H1 (cell line): Measurements from ENCODE around the gene ACSF3. TPM values are rescaled to one million over a fixed set of nuclear protein-coding genes. Genes with fewer than 3 reads are reported as not detected.

Experiments
- CTCF ChIA-PET: fragments of 300-600 bp; sonication (Branson Sonifier 250); formaldehyde crosslinking; loops from one replicate; lab custom pipeline; 2021; ENCODE audit not compliant: partially characterized antibody; lab: Charles Lee
- POLR2A ChIA-PET: fragments of 300-600 bp; sonication (Branson Sonifier 250); formaldehyde crosslinking; loops from one replicate; lab custom pipeline; 2021; ENCODE audit warnings: inconsistent platforms; ENCODE audit not compliant: partially characterized antibody; lab: Charles Lee
- DNase-seq, 2 experiments: peaks; one replicate each; pipeline versions ENCODE4 v3.0.0 to v3.0.0-alpha.2; 2010 to 2022; ENCODE audit warnings: low spot score in 2 of 2, low read depth in 1 of 2, mixed read lengths in 1 of 2
- FAIRE-seq: peaks from 2 replicates; lab custom pipeline; 2011; peaks lifted over from hg19 to GRCh38; lab: Jason Lieb, UNC
- H2AFZ ChIP-seq: 2 replicates; pipeline ENCODE4 v1.8.1; 2012; ENCODE audit warnings: low read length, inconsistent platforms
- H2AK5ac ChIP-seq: 2 replicates; pipeline ENCODE4 v1.6.1; 2013; ENCODE audit warnings: low read depth, low read length
- H2BK120ac ChIP-seq: replicated peaks from 2 replicates; pipeline ENCODE3; 2013; ENCODE audit warnings: low read depth, low read length, inconsistent platforms
- H2BK12ac ChIP-seq: 2 replicates; pipeline ENCODE4 v1.6.1; 2013; ENCODE audit warnings: low read depth, low read length
- H2BK15ac ChIP-seq: 2 replicates; pipeline ENCODE4 v1.6.1; 2013; ENCODE audit warnings: low read length
- H2BK20ac ChIP-seq: 2 replicates; pipeline ENCODE4 v1.6.1; 2013; ENCODE audit warnings: low read length
- H2BK5ac ChIP-seq: 2 replicates; pipeline ENCODE4 v1.6.1; 2013; ENCODE audit warnings: low read depth, low read length
- H3K14ac ChIP-seq: 2 replicates; pipeline ENCODE4 v1.6.1; 2013; ENCODE audit warnings: inconsistent platforms; ENCODE audit not compliant: insufficient read length
- H3K18ac ChIP-seq: 2 replicates; pipeline ENCODE4 v1.6.1; 2013; ENCODE audit warnings: low read length; ENCODE audit errors: extremely low read depth
- H3K23ac ChIP-seq: 2 replicates; pipeline ENCODE4 v1.6.1; 2013; ENCODE audit warnings: inconsistent platforms; ENCODE audit not compliant: insufficient read length
- H3K23me2 ChIP-seq: 2 replicates; pipeline ENCODE4 v1.6.1; 2013; ENCODE audit warnings: low read depth, low read length
- H3K27ac ChIP-seq: 2 replicates; pipeline ENCODE4 v1.6.1; 2011; ENCODE audit warnings: low read depth, low read length, inconsistent platforms
- H3K27me3 ChIP-seq, 4 experiments: replicated peaks in 1 of 4; 1 replicate in 1 of 4; 2 replicates in 3 of 4; pipeline versions ENCODE4 v1.6.1 to v1.8.1; 2011 to 2013; ENCODE audit warnings: low read length in 3 of 4, mild to moderate bottlenecking in 3 of 4, inconsistent platforms in 2 of 4, mixed read lengths in 2 of 4, moderate library complexity in 1 of 4; ENCODE audit not compliant: control insufficient read depth in 3 of 4, insufficient read depth in 3 of 4; ENCODE audit errors: extremely low read depth in 1 of 4
- H3K36me3 ChIP-seq, 4 experiments: 2 replicates each; pipeline versions ENCODE4 v1.6.1 to v1.8.1; 2011 to 2013; ENCODE audit warnings: mild to moderate bottlenecking in 4 of 4, low read length in 3 of 4, moderate library complexity in 2 of 4, control low read depth in 1 of 4, inconsistent platforms in 1 of 4; ENCODE audit not compliant: insufficient read depth in 4 of 4, control insufficient read depth in 2 of 4
- H3K4ac ChIP-seq: replicated peaks from 2 replicates; pipeline ENCODE3; 2013; ENCODE audit warnings: low read length, low read depth, mixed read lengths, inconsistent platforms; ENCODE audit not compliant: insufficient read length
- H3K4me1 ChIP-seq, 4 experiments: replicated peaks in 1 of 4; 1 replicate in 1 of 4; 2 replicates in 3 of 4; pipeline versions ENCODE4 v1.6.1 to v1.8.1; 2011 to 2013; ENCODE audit warnings: low read length in 3 of 4, inconsistent platforms in 2 of 4, mixed read lengths in 1 of 4; ENCODE audit not compliant: insufficient read depth in 4 of 4, control insufficient read depth in 3 of 4
- H3K4me2 ChIP-seq, 2 experiments: 2 replicates each; pipeline versions ENCODE4 v1.6.1 to v1.8.1; 2011 to 2013; ENCODE audit warnings: low read depth in 2 of 2, low read length in 2 of 2, control low read depth in 1 of 2, inconsistent platforms in 1 of 2, mild to moderate bottlenecking in 1 of 2; ENCODE audit not compliant: insufficient read depth in 1 of 2
- H3K4me3 ChIP-seq, 4 experiments: fragments of 200-600, 300-600 bp in 1 of 4; sonication (generic), shearing (Covaris generic), sonication (Bioruptor Twin) in 1 of 4; 2 replicates each; pipeline versions ENCODE4 v1.5.1 to v1.8.1; 2011 to 2016; ENCODE audit warnings: low read length in 4 of 4, low read depth in 3 of 4, control low read depth in 2 of 4, inconsistent platforms in 2 of 4, mild to moderate bottlenecking in 2 of 4, mixed read lengths in 1 of 4, moderate library complexity in 1 of 4; ENCODE audit not compliant: insufficient read depth in 2 of 4; ENCODE audit errors: extremely low read depth in 1 of 4
- H3K56ac ChIP-seq: replicated peaks from 2 replicates; pipeline ENCODE3; 2013; ENCODE audit warnings: low read depth, mild to moderate bottlenecking, mixed read lengths, low read length, inconsistent platforms; ENCODE audit not compliant: insufficient read length
- H3K79me1 ChIP-seq: 2 replicates; pipeline ENCODE4 v1.6.1; 2013; ENCODE audit warnings: low read depth, low read length, control low read depth
- H3K79me2 ChIP-seq, 2 experiments: 2 replicates each; pipeline versions ENCODE4 v1.6.1 to v1.8.1; 2012 to 2013; ENCODE audit warnings: low read length in 2 of 2, mild to moderate bottlenecking in 2 of 2, inconsistent platforms in 1 of 2; ENCODE audit not compliant: insufficient read depth in 2 of 2, control insufficient read depth in 1 of 2
- H3K9ac ChIP-seq, 4 experiments: replicated peaks in 1 of 4; 1 replicate in 1 of 4; 2 replicates in 3 of 4; pipeline versions ENCODE4 v1.6.1 to v1.8.1; 2011 to 2013; ENCODE audit warnings: low read depth in 3 of 4, low read length in 3 of 4, control low read depth in 2 of 4, mild to moderate bottlenecking in 2 of 4, moderate library complexity in 2 of 4, inconsistent platforms in 1 of 4; ENCODE audit errors: extremely low read depth in 1 of 4
- H3K9me3 ChIP-seq, 2 experiments: 2 replicates each; pipeline versions ENCODE4 v1.6.1 to v1.8.1; 2012 to 2013; ENCODE audit warnings: mild to moderate bottlenecking in 2 of 2, moderate library complexity in 2 of 2, control low read depth in 1 of 2, inconsistent platforms in 1 of 2, low read depth in 1 of 2, low read length in 1 of 2, mixed read lengths in 1 of 2; ENCODE audit not compliant: insufficient read depth in 2 of 2
- H4K20me1 ChIP-seq, 2 experiments: replicated peaks in 1 of 2; 2 replicates each; pipeline versions ENCODE3 to v1.8.1; 2011 to 2013; ENCODE audit warnings: inconsistent platforms in 2 of 2, low read length in 2 of 2, mild to moderate bottlenecking in 1 of 2; ENCODE audit not compliant: insufficient read depth in 2 of 2, control insufficient read depth in 1 of 2
- H4K5ac ChIP-seq: 2 replicates; pipeline ENCODE4 v1.6.1; 2013; ENCODE audit warnings: low read length, low read depth, mixed read lengths, inconsistent platforms; ENCODE audit not compliant: insufficient read length
- H4K8ac ChIP-seq: 2 replicates; pipeline ENCODE4 v1.8.0; 2013; ENCODE audit warnings: mild to moderate bottlenecking, moderate library complexity, low read length, inconsistent platforms; ENCODE audit not compliant: insufficient read depth; ENCODE audit errors: extremely low read depth
- H4K91ac ChIP-seq: replicated peaks from 2 replicates; pipeline ENCODE3; 2013; ENCODE audit warnings: low read length, mixed read lengths, inconsistent platforms; ENCODE audit not compliant: insufficient read length
- EP300 ChIP-seq, 2 experiments: IDR thresholded peaks; 1 replicate in 1 of 2; 2 replicates in 1 of 2; pipeline ENCODE4 v1.6.1; 2011 to 2012; ENCODE audit warnings: low read depth in 2 of 2, low read length in 2 of 2, mild to moderate bottlenecking in 2 of 2, borderline replicate concordance in 1 of 2, inconsistent platforms in 1 of 2, moderate library complexity in 1 of 2
- WGBS, 2 experiments: shearing (Covaris generic) in 1 of 2; methylation state at CpG; one replicate each; pipeline versions ENCODE4 v1.1.6 to v1.1.7; 2013 to 2015; ENCODE audit warnings: low lambda C conversion rate in 2 of 2, mixed read lengths in 2 of 2, inconsistent platforms in 1 of 2, low coverage in 1 of 2, missing lambda C conversion rate in 1 of 2; ENCODE audit not compliant: insufficient replicate concordance in 2 of 2, insufficient coverage in 1 of 2, insufficient read length in 1 of 2; ENCODE audit errors: extremely low coverage in 1 of 2, missing lambda C conversion rate in 1 of 2; 5-methylcytosine and 5-hydroxymethylcytosine counted together
- polyA plus RNA-seq, 7 experiments: library from polyadenylated mRNA; depleted of rRNA in 3 of 7; stranded (reverse) in 5 of 7; unstranded in 2 of 7; fragments of >200 nt in 5 of 7; fragments of 200-250 nt in 2 of 7; gene quantifications; 1 replicate in 5 of 7; 2 replicates in 1 of 7; 4 replicates in 1 of 7; pipeline versions ENCODE4 v1.2.1 to v1.2.3, GENCODE V29; 2011 to 2013; ENCODE audit warnings: missing spikeins in 2 of 7, mixed read lengths in 2 of 7
- total RNA-seq: library from RNA; stranded (reverse); fragmentation: NEBNext Ultra II Directional; extraction: Animal tissue kit (Norgen Biotek cat#: 25700); gene quantifications from 2 replicates; pipeline ENCODE4 v1.2.1, GENCODE V29; 2021

ACSF3 gene
- total and polyA plus RNA-seq, 2 of the 8 experiments (the other 6 are each of a cell fraction or from before 2014, with no cell fraction given): 15.6 to 22.9 TPM

DNA sequence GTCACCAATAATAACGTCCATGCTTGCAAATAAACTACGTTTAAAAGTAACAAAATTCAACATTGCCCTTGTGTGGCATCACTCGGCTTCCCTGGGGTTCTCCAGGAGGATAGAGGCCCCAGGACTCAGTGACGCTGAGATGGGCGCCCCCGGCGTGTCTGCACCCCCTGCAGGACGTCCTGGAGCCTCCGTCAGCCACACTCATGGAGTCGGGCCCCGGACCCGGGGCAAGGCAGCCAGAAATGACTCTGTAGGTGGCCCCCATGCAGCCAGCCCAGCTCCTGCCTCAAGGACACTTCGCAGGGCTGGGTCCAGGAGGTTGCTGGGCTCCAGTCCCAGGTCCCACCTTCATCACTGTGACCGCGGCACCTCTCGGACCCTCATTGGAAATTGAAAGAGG lies 16.6 kb upstream of the ACSF3 start:
- H4K8ac ChIP-seq: no peak overlapping the region
- no peak overlapping the region for H2AFZ ChIP-seq
- ChIA-PET CTCF (interaction anchor here (1.1 kb wide), 1 partner anchor 12 kb away, joined by 3 read pairs; no protein-coding TSS in a partner anchor), POLR2A (no interaction called here)
- TF ChIP-seq EP300 (IDR thresholded peaks at IDR 0.05; ENCODE audit: borderline replicate concordance in 1 of 2, low read depth in 2 of 2, low read length in 2 of 2): no peak
- FAIRE-seq (no peak), DNase-seq (no peak)
- no peak overlapping the region for H2BK120ac ChIP-seq
- H3K79me1 ChIP-seq: no peaks in the 10 kb centered on the region
- no peak overlapping the region for H3K4me2 ChIP-seq
- H3K4ac ChIP-seq: no peak overlapping the region
- H3K36me3 ChIP-seq: no peaks in the 10 kb centered on the region
- H2BK12ac ChIP-seq: no peak overlapping the region
- H2BK20ac ChIP-seq: no peak overlapping the region
- H3K9me3 ChIP-seq: peaks cover 33 to 43% of the 10 kb centered on the region in 2 experiments
- H4K91ac ChIP-seq: no peak overlapping the region
- H3K23me2 ChIP-seq: no peaks in the 10 kb centered on the region
- H3K18ac ChIP-seq: no peak overlapping the region
- no peaks in the 10 kb centered on the region for H3K79me2 ChIP-seq
- H2BK15ac ChIP-seq: no peak overlapping the region
- H2AK5ac ChIP-seq: no peak overlapping the region
- H3K9ac ChIP-seq: no peak overlapping the region
- no peaks in the 10 kb centered on the region for H3K4me1 ChIP-seq
- no peak overlapping the region for H3K14ac ChIP-seq
- H3K56ac ChIP-seq: no peak overlapping the region
- no peak overlapping the region for H3K4me3 ChIP-seq
- H3K27me3 ChIP-seq: no peaks in the 10 kb centered on the region
- H3K23ac ChIP-seq: no peak overlapping the region
- WGBS, 2 experiments: 94% methylated on average over 14 of the region's 16 CpGs; no CpG with 5 or more reads in 1 of the 2 experiments
- H2BK5ac ChIP-seq: no peak overlapping the region
- H3K27ac ChIP-seq: no peak overlapping the region
- no peak overlapping the region for H4K5ac ChIP-seq
- no peaks in the 10 kb centered on the region for H4K20me1 ChIP-seq
